NB4 (cell line): Measurements from ENCODE around the gene PRPH.
"Not testable (repeated sequence)": the region's sequence is repeated elsewhere in the genome, so short reads cannot be mapped to it uniquely, and the experiment has no call there.

Experiments
- DNase-seq: peaks from one replicate; pipeline ENCODE4 v3.0.0; 2010; ENCODE audit warnings: low read depth
- H3K4me3 ChIP-seq: one replicate; pipeline ENCODE4 v1.5.1; 2011; ENCODE audit warnings: mild to moderate bottlenecking, low read depth, low read length, moderate library complexity
- CTCF ChIP-seq: IDR thresholded peaks from one replicate; pipeline ENCODE4 v1.5.1; 2012; ENCODE audit warnings: low read depth, low read length
- MAX ChIP-seq: IDR thresholded peaks from 2 replicates; pipeline ENCODE4 v1.6.1; 2011; ENCODE audit warnings: low read depth, low read length
- MYC ChIP-seq: IDR thresholded peaks from 2 replicates; pipeline ENCODE4 v1.6.1; 2011; ENCODE audit warnings: low read depth, low read length
- POLR2A ChIP-seq: IDR thresholded peaks from 2 replicates; pipeline ENCODE4 v1.6.1; 2011; ENCODE audit warnings: mild to moderate bottlenecking; ENCODE audit not compliant: insufficient read length; ENCODE audit errors: extremely low read depth

PRPH gene

GRCh38 chr12:49264873-49265792 is 29.8 kb upstream of the PRPH start, which contains the start of gene TUBA1C:
TSS of gene TUBA1C (plus strand) at chr12:49265082. CDS start at chr12:49265182, 100 bp downstream.
- peak; percentile 97 for DNase-seq
- H3K4me3 ChIP-seq, result peak within 1 kb of the TSS; percentile 93
- TF ChIP-seq CTCF (no peak), POLR2A (peak; percentile 99), MYC (peak; percentile 97), MAX (peak; percentile 96)

GRCh38 chr12:49269191-49269590 is 25.8 kb upstream of the PRPH start:
- DNase-seq, H3K4me3 ChIP-seq: not testable (repeated sequence)

- TF ChIP-seq MAX (no peak), CTCF (no peak), POLR2A (no peak)
- no peak for DNase-seq
- no peak overlapping the region for H3K4me3 ChIP-seq
Measured at GRCh38 chr12:49272790-49273725, 21.9 kb upstream of the PRPH start.

- DNase-seq, result no peak
Measured at GRCh38 chr12:49273726-49274395, 21.1 kb upstream of the PRPH start.

GRCh38 chr12:49274396-49275069 is 20.4 kb upstream of the PRPH start:
- no peak for DNase-seq
- H3K4me3 ChIP-seq, result no peak overlapping the region

More at GRCh38 chr12:49273726-49274395, 21.1 kb upstream of the PRPH start:
- no peak overlapping the region for H3K4me3 ChIP-seq
- no peak for TF ChIP-seq CTCF
- no peak for TF ChIP-seq MYC
- no peak for TF ChIP-seq MAX
- TF ChIP-seq POLR2A, result no peak

More at GRCh38 chr12:49274396-49275069, 20.4 kb upstream of the PRPH start:
- TF ChIP-seq POLR2A, result no peak
- TF ChIP-seq CTCF, result no peak
- TF ChIP-seq MAX, result no peak
- TF ChIP-seq MYC, result no peak
